ENCODE data around the gene ZRANB2.

The ZRANB2 gene

DNA sequence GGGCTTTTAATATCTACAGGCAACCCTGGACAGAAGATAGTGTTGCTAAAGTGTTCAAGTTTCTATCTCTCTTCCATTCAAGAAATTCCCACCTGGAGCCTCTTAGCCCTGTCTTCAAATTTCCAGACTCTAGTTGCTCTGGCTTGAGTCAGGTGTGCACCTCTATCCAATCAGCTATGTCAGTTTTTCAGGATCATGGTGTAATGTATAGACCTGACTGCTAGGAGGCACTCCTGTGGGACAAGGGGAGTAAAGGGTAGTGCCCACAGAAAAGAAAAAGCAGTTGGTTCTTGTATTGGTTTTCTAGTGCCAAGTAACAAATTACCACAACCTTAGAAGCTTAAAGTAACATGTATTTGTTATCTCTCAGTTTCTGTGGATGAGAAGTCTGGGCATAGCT is 6.2 kb upstream of the ZRANB2 start:
- no peaks in the 10 kb centered on the region for H3K9me3 ChIP-seq (ENCODE audit: control extremely low read depth in 1 of 5, control insufficient read depth in 4 of 5, insufficient read depth in 2 of 5, low read depth in 1 of 5, low read length in 4 of 5)
- no peaks in the 10 kb centered on the region for H3K36me3 ChIP-seq (ENCODE audit: control insufficient read depth in 4 of 4, insufficient read depth in 4 of 4, low read length in 3 of 4)
- ChIA-PET CTCF (no interaction called here), POLR2A (no interaction called here)
- no peak for DNase-seq
- no peak overlapping the region for H3K4me3 ChIP-seq (ENCODE audit: control insufficient read depth in 1 of 7, extremely low read depth in 1 of 7, insufficient read depth in 4 of 7, low read depth in 2 of 7, low read length in 6 of 7)
- no peaks in the 10 kb centered on the region for H3K4me1 ChIP-seq (ENCODE audit: control extremely low read depth in 1 of 4, control insufficient read depth in 4 of 4, insufficient read depth in 4 of 4, low read length in 3 of 4)
- H3K27ac ChIP-seq (ENCODE audit: insufficient read depth in 1 of 2, low read depth in 1 of 2, low read length in 2 of 2, poor library complexity in 1 of 2, severe bottlenecking in 2 of 2): no peak overlapping the region
- H3K27me3 ChIP-seq (replicated peaks in 2 of 5; ENCODE audit: control insufficient read depth in 4 of 5, insufficient read depth in 5 of 5, low read length in 4 of 5): no peaks in the 10 kb centered on the region

DNA sequence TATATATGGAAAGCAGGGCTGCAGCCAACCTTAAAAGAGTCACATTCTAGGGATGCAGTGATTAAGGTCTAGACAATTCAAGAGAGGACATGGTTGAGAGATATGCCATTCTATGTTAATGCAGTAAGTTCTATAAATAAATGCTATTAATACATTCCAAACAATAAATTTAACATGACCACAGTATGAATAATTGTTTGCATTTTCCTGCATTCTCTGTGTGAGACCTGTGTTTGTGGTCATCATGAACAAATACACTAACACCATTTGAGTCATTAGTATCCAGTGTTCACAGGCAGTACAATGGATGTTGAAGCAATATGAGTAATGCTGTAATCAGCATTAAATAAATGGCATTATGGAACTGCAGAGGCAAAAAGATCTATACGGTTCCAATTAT is 5.5 kb upstream of the ZRANB2 start:
- ChIA-PET CTCF (no interaction called here), POLR2A (no interaction called here)
- H3K4me1 ChIP-seq (ENCODE audit: control extremely low read depth in 1 of 4, control insufficient read depth in 4 of 4, insufficient read depth in 4 of 4, low read length in 3 of 4): peaks cover 0 to 6% (median 2%) of the 10 kb centered on the region in 4 experiments

DNA sequence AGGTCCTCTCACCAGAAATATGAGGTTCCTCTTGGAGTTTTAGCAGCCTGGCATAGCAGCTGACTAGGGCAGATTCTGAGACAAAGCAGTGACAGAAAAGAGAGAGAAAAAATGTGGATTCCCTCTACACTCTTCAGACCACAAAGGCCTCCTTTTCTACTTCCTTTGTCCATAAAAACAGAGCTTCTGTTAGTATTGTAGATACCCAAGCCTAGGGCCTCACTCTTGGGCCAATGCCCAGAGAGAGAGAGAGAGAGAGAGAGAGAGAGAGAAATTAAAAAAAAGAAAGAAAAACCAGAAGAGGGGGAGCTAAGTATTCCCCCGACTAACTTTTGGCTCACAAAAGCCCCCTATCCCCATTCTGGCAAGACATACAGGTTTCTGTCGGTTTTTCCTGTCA is 2.4 kb upstream of the ZRANB2 start:
- H3K9me3 ChIP-seq (ENCODE audit: control extremely low read depth in 1 of 5, control insufficient read depth in 4 of 5, insufficient read depth in 2 of 5, low read depth in 1 of 5, low read length in 4 of 5): no peaks in the 10 kb centered on the region
- CTCF ChIA-PET: interaction anchor here (1.0 kb wide), 1 partner anchor 19 kb away, joined by 4 read pairs; no protein-coding TSS in a partner anchor
- no peak for DNase-seq

More for the DNA sequence above, 5.5 kb upstream of the ZRANB2 start:
- no peaks in the 10 kb centered on the region for H3K27me3 ChIP-seq (replicated peaks in 2 of 5; ENCODE audit: control insufficient read depth in 4 of 5, insufficient read depth in 5 of 5, low read length in 4 of 5)
- no peak overlapping the region for H3K27ac ChIP-seq (ENCODE audit: insufficient read depth in 1 of 2, low read depth in 1 of 2, low read length in 2 of 2, poor library complexity in 1 of 2, severe bottlenecking in 2 of 2)
- no peaks in the 10 kb centered on the region for H3K36me3 ChIP-seq (ENCODE audit: control insufficient read depth in 4 of 4, insufficient read depth in 4 of 4, low read length in 3 of 4)
- DNase-seq: no peak
- no peaks in the 10 kb centered on the region for H3K9me3 ChIP-seq (ENCODE audit: control extremely low read depth in 1 of 5, control insufficient read depth in 4 of 5, insufficient read depth in 2 of 5, low read depth in 1 of 5, low read length in 4 of 5)
- WGBS (ENCODE audit: insufficient coverage): no CpG with 5 or more reads among the region's 1 CpG
- H3K4me3 ChIP-seq (ENCODE audit: control insufficient read depth in 1 of 7, extremely low read depth in 1 of 7, insufficient read depth in 4 of 7, low read depth in 2 of 7, low read length in 6 of 7): no peak overlapping the region

DNA sequence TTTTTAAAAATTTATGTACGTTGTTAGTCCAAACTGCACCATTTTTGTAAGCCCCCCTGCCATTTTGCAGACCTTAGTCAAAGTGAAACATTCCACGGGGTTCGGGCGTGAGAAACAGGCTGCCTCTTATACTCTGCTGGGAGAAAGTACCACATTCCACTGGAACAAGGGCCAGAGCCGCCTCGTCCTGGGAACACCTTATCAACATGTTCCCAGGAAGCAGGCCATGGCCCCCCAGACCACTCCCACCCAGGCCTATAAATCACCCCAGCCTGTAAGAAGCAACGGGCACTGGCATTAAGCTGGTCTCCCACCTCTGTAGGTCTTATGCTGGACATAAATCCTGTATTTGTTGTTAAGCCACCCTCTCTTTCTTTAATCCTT is 854 bp upstream of the ZRANB2 start:
- CTCF ChIA-PET: interaction anchor here (1.2 kb wide), 1 partner anchor 11 kb away, joined by 3 read pairs; no protein-coding TSS in a partner anchor
- Histone ChIP-seq H3K4me3 (ENCODE audit: control insufficient read depth in 1 of 7, extremely low read depth in 1 of 7, insufficient read depth in 4 of 7, low read depth in 2 of 7, low read length in 6 of 7) (peak overlapping the region in 6 of 7 experiments; percentile 78 to 100 (median 97)), H3K36me3 (ENCODE audit: control insufficient read depth in 4 of 4, insufficient read depth in 4 of 4, low read length in 3 of 4) (peaks cover 0 to 20% (median 9%) of the 10 kb centered on the region in 4 experiments), H3K4me1 (ENCODE audit: control extremely low read depth in 1 of 4, control insufficient read depth in 4 of 4, insufficient read depth in 4 of 4, low read length in 3 of 4) (peaks cover 3 to 21% (median 17%) of the 10 kb centered on the region in 4 experiments), H3K27ac (ENCODE audit: insufficient read depth in 1 of 2, low read depth in 1 of 2, low read length in 2 of 2, poor library complexity in 1 of 2, severe bottlenecking in 2 of 2) (peak overlapping the region; percentile 97 to 99), H3K9me3 (ENCODE audit: control extremely low read depth in 1 of 5, control insufficient read depth in 4 of 5, insufficient read depth in 2 of 5, low read depth in 1 of 5, low read length in 4 of 5) (no peaks in the 10 kb centered on the region), H3K27me3 (replicated peaks in 2 of 5; ENCODE audit: control insufficient read depth in 4 of 5, insufficient read depth in 5 of 5, low read length in 4 of 5) (no peaks in the 10 kb centered on the region)
- no peak for DNase-seq
- POLR2A ChIA-PET: no interaction called here
- WGBS (ENCODE audit: insufficient coverage): 71% methylated on average over 7 of the region's 7 CpGs

More for the DNA sequence above, 2.4 kb upstream of the ZRANB2 start:
- no peaks in the 10 kb centered on the region for H3K27me3 ChIP-seq (replicated peaks in 2 of 5; ENCODE audit: control insufficient read depth in 4 of 5, insufficient read depth in 5 of 5, low read length in 4 of 5)
- no peak overlapping the region for H3K27ac ChIP-seq (ENCODE audit: insufficient read depth in 1 of 2, low read depth in 1 of 2, low read length in 2 of 2, poor library complexity in 1 of 2, severe bottlenecking in 2 of 2)
- POLR2A ChIA-PET: no interaction called here
- H3K4me1 ChIP-seq (ENCODE audit: control extremely low read depth in 1 of 4, control insufficient read depth in 4 of 4, insufficient read depth in 4 of 4, low read length in 3 of 4): peaks cover 3 to 21% (median 17%) of the 10 kb centered on the region in 4 experiments
- H3K36me3 ChIP-seq (ENCODE audit: control insufficient read depth in 4 of 4, insufficient read depth in 4 of 4, low read length in 3 of 4): peaks cover 0 to 4% (median under 1%) of the 10 kb centered on the region in 4 experiments
- no CpG with 5 or more reads among the region's 2 CpGs for WGBS (ENCODE audit: insufficient coverage)
- H3K4me3 ChIP-seq (ENCODE audit: control insufficient read depth in 1 of 7, extremely low read depth in 1 of 7, insufficient read depth in 4 of 7, low read depth in 2 of 7, low read length in 6 of 7): no peak overlapping the region

DNA sequence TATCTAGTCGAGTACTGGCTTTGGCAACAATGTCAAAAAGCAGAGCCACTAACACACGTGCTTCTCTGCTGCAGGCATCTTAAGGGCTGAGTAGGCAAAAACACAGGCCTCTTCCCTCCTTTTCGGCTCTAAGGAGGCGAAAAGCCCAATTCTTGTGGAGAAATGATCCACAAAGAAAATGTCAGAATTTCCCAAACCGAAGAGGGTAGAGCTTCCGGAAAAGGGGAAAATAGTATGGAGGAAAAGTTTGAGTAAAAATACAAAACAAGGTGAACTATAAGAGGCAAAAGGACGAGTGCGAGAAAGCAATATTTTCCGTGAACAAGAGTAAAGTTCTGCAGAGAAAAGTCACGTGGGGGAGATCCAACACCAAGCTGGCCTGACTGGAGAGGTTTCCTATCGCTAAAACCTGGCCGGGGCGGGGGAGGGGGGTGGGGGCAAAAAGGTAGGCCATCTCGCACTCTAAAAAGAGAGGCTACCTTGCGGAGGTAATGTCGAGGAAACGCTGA is 551 bp downstream of the ZRANB2 start:
- H3K36me3 ChIP-seq (ENCODE audit: control insufficient read depth in 4 of 4, insufficient read depth in 4 of 4, low read length in 3 of 4): peaks cover 6 to 34% (median 18%) of the 10 kb centered on the region in 4 experiments
- peak overlapping the region; percentile 78 to 100 (median 97) for H3K4me3 ChIP-seq (ENCODE audit: control insufficient read depth in 1 of 7, extremely low read depth in 1 of 7, insufficient read depth in 4 of 7, low read depth in 2 of 7, low read length in 6 of 7)
- DNase-seq: peak; percentile 11 to 53 (median 45)
- no peaks in the 10 kb centered on the region for H3K9me3 ChIP-seq (ENCODE audit: control extremely low read depth in 1 of 5, control insufficient read depth in 4 of 5, insufficient read depth in 2 of 5, low read depth in 1 of 5, low read length in 4 of 5)
- ChIA-PET POLR2A (interaction anchor here (0.7 kb wide), 1 partner anchor 14 kb away, joined by 3 read pairs; no protein-coding TSS in a partner anchor), CTCF (interaction anchor here (0.9 to 1.2 kb wide), 3 partner anchors 8 to 726 kb away, joined by 3 to 4 read pairs (median 3); partner anchors contain the start of gene ANKRD13C)
- H3K27me3 ChIP-seq (replicated peaks in 2 of 5; ENCODE audit: control insufficient read depth in 4 of 5, insufficient read depth in 5 of 5, low read length in 4 of 5): no peaks in the 10 kb centered on the region
- WGBS (ENCODE audit: insufficient coverage): 0% methylated on average over 15 of the region's 17 CpGs
- H3K27ac ChIP-seq (ENCODE audit: insufficient read depth in 1 of 2, low read depth in 1 of 2, low read length in 2 of 2, poor library complexity in 1 of 2, severe bottlenecking in 2 of 2): peak overlapping the region; percentile 97 to 99
- H3K4me1 ChIP-seq (ENCODE audit: control extremely low read depth in 1 of 4, control insufficient read depth in 4 of 4, insufficient read depth in 4 of 4, low read length in 3 of 4): peaks cover 3 to 21% (median 17%) of the 10 kb centered on the region in 4 experiments

DNA sequence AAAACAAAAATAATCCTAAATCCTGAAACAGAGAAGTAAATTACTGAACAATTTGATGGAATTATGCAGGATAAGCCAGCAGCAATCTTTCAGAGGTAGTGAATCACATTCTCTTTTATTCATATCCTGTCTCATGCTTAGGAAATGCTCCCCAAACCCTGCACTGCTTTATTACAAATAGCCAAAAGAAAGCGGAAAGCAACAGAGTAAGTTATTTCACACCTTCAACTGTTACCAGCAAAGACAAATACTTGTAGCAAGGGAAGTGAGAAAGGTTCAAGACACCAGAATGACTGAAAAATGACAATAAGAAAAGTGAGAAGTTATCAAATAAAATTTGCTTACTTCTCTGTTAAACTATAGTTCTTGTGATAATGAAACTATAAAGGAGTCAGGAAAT is 6.2 kb downstream of the ZRANB2 start:
- Histone ChIP-seq H3K27ac (ENCODE audit: insufficient read depth in 1 of 2, low read depth in 1 of 2, low read length in 2 of 2, poor library complexity in 1 of 2, severe bottlenecking in 2 of 2) (no peak overlapping the region), H3K4me1 (ENCODE audit: control extremely low read depth in 1 of 4, control insufficient read depth in 4 of 4, insufficient read depth in 4 of 4, low read length in 3 of 4) (peaks cover 2 to 11% (median 10%) of the 10 kb centered on the region in 4 experiments), H3K27me3 (replicated peaks in 2 of 5; ENCODE audit: control insufficient read depth in 4 of 5, insufficient read depth in 5 of 5, low read length in 4 of 5) (no peaks in the 10 kb centered on the region), H3K4me3 (ENCODE audit: control insufficient read depth in 1 of 7, extremely low read depth in 1 of 7, insufficient read depth in 4 of 7, low read depth in 2 of 7, low read length in 6 of 7) (no peak overlapping the region), H3K36me3 (ENCODE audit: control insufficient read depth in 4 of 4, insufficient read depth in 4 of 4, low read length in 3 of 4) (peaks cover 21 to 84% (median 52%) of the 10 kb centered on the region in 4 experiments), H3K9me3 (ENCODE audit: control extremely low read depth in 1 of 5, control insufficient read depth in 4 of 5, insufficient read depth in 2 of 5, low read depth in 1 of 5, low read length in 4 of 5) (no peaks in the 10 kb centered on the region)
- POLR2A ChIA-PET: interaction anchor here (0.6 kb wide), 1 partner anchor 395 kb away, joined by 3 read pairs; no protein-coding TSS in a partner anchor
- no CpG with 5 or more reads among the region's 1 CpG for WGBS (ENCODE audit: insufficient coverage)
- CTCF ChIA-PET: interaction anchor here (0.6 kb wide), 1 partner anchor 765 kb away, joined by 3 read pairs; no protein-coding TSS in a partner anchor
- no peak for DNase-seq

DNA sequence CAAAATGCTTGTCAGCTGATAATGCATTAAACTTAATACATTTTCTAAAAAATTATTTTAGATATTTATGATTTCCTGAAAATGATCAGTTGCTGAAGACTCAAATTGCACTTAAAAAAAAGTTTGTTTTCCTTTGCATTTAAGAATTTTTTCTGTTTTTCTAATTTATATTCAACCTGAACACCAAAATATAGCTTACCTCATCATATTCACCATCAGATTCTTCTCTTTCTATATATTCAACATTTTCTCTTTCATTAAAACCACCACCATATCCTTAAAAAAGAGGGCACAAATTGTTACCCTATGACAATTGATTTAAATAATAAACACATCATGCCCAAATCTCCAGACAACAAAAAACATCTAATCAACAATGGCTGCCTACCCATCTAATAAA is 8.6 kb downstream of the ZRANB2 start:
- no peak for DNase-seq
- POLR2A ChIA-PET: no interaction called here
- no peak overlapping the region for H3K27ac ChIP-seq (ENCODE audit: insufficient read depth in 1 of 2, low read depth in 1 of 2, low read length in 2 of 2, poor library complexity in 1 of 2, severe bottlenecking in 2 of 2)
- CTCF ChIA-PET: interaction anchor here (1.5 kb wide), 1 partner anchor 8 kb away, joined by 4 read pairs; the partner anchor contains the start of gene ZRANB2
- H3K27me3 ChIP-seq (replicated peaks in 2 of 5; ENCODE audit: control insufficient read depth in 4 of 5, insufficient read depth in 5 of 5, low read length in 4 of 5): no peaks in the 10 kb centered on the region
- H3K9me3 ChIP-seq (ENCODE audit: control extremely low read depth in 1 of 5, control insufficient read depth in 4 of 5, insufficient read depth in 2 of 5, low read depth in 1 of 5, low read length in 4 of 5): no peaks in the 10 kb centered on the region
- peaks cover 30 to 91% (median 62%) of the 10 kb centered on the region in 4 experiments for H3K36me3 ChIP-seq (ENCODE audit: control insufficient read depth in 4 of 4, insufficient read depth in 4 of 4, low read length in 3 of 4)
- no peak overlapping the region for H3K4me3 ChIP-seq (ENCODE audit: control insufficient read depth in 1 of 7, extremely low read depth in 1 of 7, insufficient read depth in 4 of 7, low read depth in 2 of 7, low read length in 6 of 7)
- H3K4me1 ChIP-seq (ENCODE audit: control extremely low read depth in 1 of 4, control insufficient read depth in 4 of 4, insufficient read depth in 4 of 4, low read length in 3 of 4): no peaks in the 10 kb centered on the region

Measured in common myeloid progenitor, CD34-positive (primary cell).